BLaER1 (cell line): ENCODE measurements around the gene ANKS1B.

ENCODE experiments used
- H3K27ac ChIP-seq: shearing (Covaris generic); formaldehyde crosslinking; 2 replicates; pipeline ENCODE4 v1.8.1; 2022
- H3K27me3 ChIP-seq: shearing (Covaris generic); formaldehyde crosslinking; 2 replicates; pipeline ENCODE4 v1.8.1; 2022
- H3K36me3 ChIP-seq: shearing (Covaris generic); formaldehyde crosslinking; 2 replicates; pipeline ENCODE4 v1.8.1; 2022
- H3K4me1 ChIP-seq: shearing (Covaris generic); formaldehyde crosslinking; 2 replicates; pipeline ENCODE4 v1.8.1; 2022
- H3K4me2 ChIP-seq: shearing (Covaris generic); formaldehyde crosslinking; 2 replicates; pipeline ENCODE4 v1.8.1; 2022
- H3K4me3 ChIP-seq: shearing (Covaris generic); formaldehyde crosslinking; 2 replicates; pipeline ENCODE4 v1.8.1; 2022
- H3K9ac ChIP-seq: shearing (Covaris generic); formaldehyde crosslinking; 2 replicates; pipeline ENCODE4 v1.8.1; 2022
- H3K9me3 ChIP-seq: shearing (Covaris generic); formaldehyde crosslinking; 2 replicates; pipeline ENCODE4 v1.8.1; 2022
- H4K20me1 ChIP-seq: shearing (Covaris generic); formaldehyde crosslinking; 2 replicates; pipeline ENCODE4 v1.8.1; 2022
- Cebpa-rat ChIP-seq: shearing (Covaris generic); IDR thresholded peaks from 2 replicates; pipeline ENCODE4 v1.8.1; 2022

ANKS1B gene

GRCh38 chr12:99713946-99714520, 270.7 kb downstream of the ANKS1B start:
- Histone ChIP-seq H3K4me2 (no peak overlapping the region), H3K27ac (no peak overlapping the region), H3K36me3 (peaks cover 66% of the 10 kb centered on the region), H3K9me3 (no peaks in the 10 kb centered on the region; the same call in 1 of the 2 replicates), H3K4me3 (no peak overlapping the region), H3K27me3 (no peaks in the 10 kb centered on the region), H3K4me1 (no peaks in the 10 kb centered on the region), H3K9ac (no peak overlapping the region), H4K20me1 (no peaks in the 10 kb centered on the region; the same call in 1 of the 2 replicates)
- TF ChIP-seq Cebpa-rat = no peak

DNA sequence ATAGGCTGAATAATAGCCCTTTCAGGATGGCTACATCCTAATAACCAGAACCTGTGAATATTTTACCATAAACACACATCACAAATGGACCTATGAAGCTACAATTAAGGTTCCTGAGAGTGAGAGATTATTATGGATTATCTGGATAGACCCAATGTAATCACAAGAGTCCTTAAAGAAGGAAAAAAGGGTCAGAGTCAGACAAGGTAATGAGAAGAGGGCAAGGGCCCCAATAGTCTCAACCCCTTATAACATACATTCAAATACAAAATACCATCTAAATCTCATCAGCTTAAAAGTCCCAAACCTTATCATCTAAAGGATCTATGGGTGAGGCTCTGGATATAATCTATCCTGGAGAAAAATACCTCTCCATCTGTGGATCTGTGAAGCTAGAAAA, 272.5 kb downstream of the ANKS1B start:
- Histone ChIP-seq H3K36me3 (peaks cover 82% of the 10 kb centered on the region), H3K4me2 (no peak overlapping the region), H3K27me3 (no peaks in the 10 kb centered on the region), H3K4me3 (no peak overlapping the region), H3K4me1 (no peaks in the 10 kb centered on the region), H3K9ac (no peak overlapping the region), H4K20me1 (no peaks in the 10 kb centered on the region; the same call in 1 of the 2 replicates), H3K9me3 (no peaks in the 10 kb centered on the region; the same call in 1 of the 2 replicates), H3K27ac (no peak overlapping the region)
- no peak for TF ChIP-seq Cebpa-rat

DNA sequence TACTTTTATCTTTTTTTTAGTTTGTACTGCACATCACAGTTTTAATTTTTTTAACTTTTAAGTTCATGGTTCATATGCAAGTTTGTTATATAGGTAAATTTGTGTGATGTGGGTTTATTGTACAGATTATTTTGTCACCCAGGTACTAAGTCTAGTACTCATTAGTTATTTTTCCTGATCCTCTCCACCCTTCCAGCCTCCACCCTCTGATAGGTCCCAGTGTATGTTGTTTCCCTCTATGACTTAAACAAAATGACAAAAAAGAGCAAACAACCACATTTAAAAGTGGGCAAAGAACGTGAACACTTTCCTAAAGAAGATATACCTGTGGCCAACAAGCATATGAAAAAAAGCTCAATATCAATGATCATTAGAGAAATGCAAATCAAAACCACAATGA, 273.5 kb downstream of the ANKS1B start:
- H3K36me3 ChIP-seq = peaks cover 92% of the 10 kb centered on the region
- no peaks in the 10 kb centered on the region; the same call in 1 of the 2 replicates for H4K20me1 ChIP-seq
- no peak overlapping the region for H3K9ac ChIP-seq
- no peaks in the 10 kb centered on the region; the same call in 1 of the 2 replicates for H3K9me3 ChIP-seq
- no peak overlapping the region for H3K27ac ChIP-seq
- no peak overlapping the region for H3K4me3 ChIP-seq
- H3K27me3 ChIP-seq = no peaks in the 10 kb centered on the region
- H3K4me1 ChIP-seq = no peaks in the 10 kb centered on the region
- no peak for TF ChIP-seq Cebpa-rat
- no peak overlapping the region for H3K4me2 ChIP-seq

- Histone ChIP-seq H3K4me1 (no peaks in the 10 kb centered on the region), H3K27ac (no peak overlapping the region), H4K20me1 (no peaks in the 10 kb centered on the region; the same call in 1 of the 2 replicates), H3K9me3 (no peaks in the 10 kb centered on the region; the same call in 1 of the 2 replicates), H3K4me3 (no peak overlapping the region), H3K36me3 (peaks cover 87% of the 10 kb centered on the region), H3K4me2 (no peak overlapping the region), H3K27me3 (no peaks in the 10 kb centered on the region), H3K9ac (no peak overlapping the region)
- TF ChIP-seq Cebpa-rat = no peak
Measured at GRCh38 chr12:99709619-99710018, 275.1 kb downstream of the ANKS1B start.

GRCh38 chr12:99709116-99709515, 275.6 kb downstream of the ANKS1B start:
- Histone ChIP-seq H3K4me2 (no peak overlapping the region), H3K27me3 (no peaks in the 10 kb centered on the region), H3K4me1 (no peaks in the 10 kb centered on the region), H3K36me3 (peaks cover 86% of the 10 kb centered on the region), H3K27ac (no peak overlapping the region), H3K9me3 (no peaks in the 10 kb centered on the region; the same call in 1 of the 2 replicates), H3K9ac (no peak overlapping the region), H3K4me3 (no peak overlapping the region), H4K20me1 (no peaks in the 10 kb centered on the region; the same call in 1 of the 2 replicates)
- no peak for TF ChIP-seq Cebpa-rat

DNA sequence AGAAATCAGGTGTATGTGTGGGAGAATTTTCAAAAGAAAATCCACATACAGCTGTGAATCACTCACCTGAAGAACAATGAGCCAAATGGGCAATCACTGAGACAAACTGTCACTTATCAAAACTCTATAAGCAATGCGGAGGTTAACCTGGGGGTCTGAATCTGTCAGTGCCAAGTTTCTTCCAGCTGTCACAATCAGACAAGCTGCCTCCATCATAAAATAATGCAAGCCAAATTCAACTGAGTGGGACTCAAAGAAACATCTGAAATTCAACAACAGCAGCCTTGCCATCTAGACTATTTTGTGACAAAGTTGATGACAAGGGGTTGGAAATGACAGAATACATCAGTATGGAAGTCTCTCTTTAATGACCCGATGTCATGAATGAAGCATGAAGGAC, 276.9 kb downstream of the ANKS1B start:
- Histone ChIP-seq H3K27me3 (no peaks in the 10 kb centered on the region), H3K4me1 (no peaks in the 10 kb centered on the region), H4K20me1 (no peaks in the 10 kb centered on the region; the same call in 1 of the 2 replicates), H3K4me3 (no peak overlapping the region), H3K4me2 (no peak overlapping the region), H3K36me3 (peaks cover 86% of the 10 kb centered on the region), H3K9me3 (no peaks in the 10 kb centered on the region; the same call in 1 of the 2 replicates), H3K27ac (no peak overlapping the region), H3K9ac (no peak overlapping the region)
- no peak for TF ChIP-seq Cebpa-rat

DNA sequence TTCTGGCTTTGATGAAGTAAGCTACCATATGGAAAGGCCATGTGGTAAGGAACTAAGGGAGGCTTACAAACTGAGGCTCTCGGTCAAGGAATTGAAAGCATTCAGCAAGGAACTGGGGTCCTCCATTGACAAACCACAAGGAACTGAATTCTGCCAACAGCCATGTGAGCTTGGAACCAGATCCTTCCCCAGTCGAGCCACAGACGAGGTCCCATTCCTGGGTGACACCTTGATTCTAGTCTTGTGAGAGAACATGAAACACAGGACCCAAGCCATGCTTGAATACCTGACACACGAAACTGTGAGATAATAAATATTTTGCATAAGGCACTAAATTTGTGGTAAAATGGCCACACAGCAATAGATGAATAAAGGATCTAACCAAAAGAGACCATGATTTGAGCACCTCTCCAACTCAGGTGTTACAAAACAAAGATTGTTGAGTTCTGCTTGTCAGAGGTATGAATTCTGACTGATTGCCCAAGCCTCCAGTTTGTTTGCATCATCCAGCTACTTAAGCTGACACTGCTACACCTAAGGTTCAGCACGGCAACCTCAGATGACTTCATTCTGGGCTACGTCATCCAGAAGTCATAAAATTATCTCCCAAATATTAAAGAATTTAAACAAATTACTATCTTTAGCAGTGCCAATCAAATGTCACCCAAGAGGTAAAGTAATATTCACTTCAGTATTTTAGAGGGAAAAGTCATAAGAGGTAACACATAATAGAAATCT, 277.8 kb downstream of the ANKS1B start:
- no peak overlapping the region for H3K9ac ChIP-seq
- H3K4me3 ChIP-seq = no peak overlapping the region
- H3K9me3 ChIP-seq = no peaks in the 10 kb centered on the region
- H3K36me3 ChIP-seq = peaks cover 85% of the 10 kb centered on the region
- TF ChIP-seq Cebpa-rat = no peak
- H4K20me1 ChIP-seq = no peaks in the 10 kb centered on the region; the same call in 1 of the 2 replicates
- no peaks in the 10 kb centered on the region for H3K4me1 ChIP-seq
- H3K27me3 ChIP-seq = no peaks in the 10 kb centered on the region
- H3K27ac ChIP-seq = no peak overlapping the region
- no peak overlapping the region for H3K4me2 ChIP-seq

DNA sequence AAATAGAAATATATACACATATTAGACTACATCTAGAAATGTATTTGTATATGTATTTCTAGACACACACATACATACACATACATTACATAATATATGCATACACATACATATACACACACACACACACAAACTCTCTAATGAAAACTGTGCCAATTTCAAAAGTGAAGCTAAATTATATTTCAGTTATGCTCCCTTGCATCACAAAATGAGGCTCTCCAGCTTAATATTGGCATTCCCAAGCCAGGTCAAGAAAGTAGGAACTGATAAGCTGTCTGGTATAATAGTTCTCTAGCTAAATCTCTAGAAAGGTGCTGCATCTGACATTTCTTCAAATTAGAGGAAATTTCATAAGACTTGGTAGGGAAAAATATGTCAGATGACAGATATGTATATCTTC, 280.3 kb downstream of the ANKS1B start:
- Histone ChIP-seq H3K9ac (no peak overlapping the region), H3K4me1 (no peaks in the 10 kb centered on the region), H3K9me3 (no peaks in the 10 kb centered on the region), H4K20me1 (no peaks in the 10 kb centered on the region; the same call in 1 of the 2 replicates), H3K4me2 (no peak overlapping the region), H3K36me3 (peaks cover 84% of the 10 kb centered on the region), H3K27me3 (no peaks in the 10 kb centered on the region), H3K27ac (no peak overlapping the region), H3K4me3 (no peak overlapping the region)
- no peak for TF ChIP-seq Cebpa-rat

DNA sequence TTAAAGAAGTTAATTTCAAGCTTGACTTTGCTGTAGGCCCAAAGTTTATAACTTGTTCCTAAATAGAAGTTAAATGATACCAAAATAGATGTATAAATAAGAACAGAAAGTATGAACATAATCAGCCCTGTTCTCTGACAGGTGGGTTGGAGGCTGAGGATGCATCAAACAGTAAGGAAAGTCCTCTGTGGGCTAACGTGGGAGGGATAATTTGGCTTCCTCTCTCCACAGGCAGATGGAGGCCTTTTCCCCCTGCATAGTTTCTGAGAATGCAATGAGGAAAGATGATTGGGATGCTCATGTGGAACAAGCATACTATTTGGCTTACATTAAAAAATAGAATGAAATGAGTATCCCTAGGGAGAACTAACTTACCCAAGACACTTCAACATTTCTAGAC, 280.7 kb downstream of the ANKS1B start:
- Histone ChIP-seq H3K27me3 (no peaks in the 10 kb centered on the region), H3K4me1 (no peaks in the 10 kb centered on the region), H3K4me3 (no peak overlapping the region), H3K9ac (no peak overlapping the region), H3K9me3 (no peaks in the 10 kb centered on the region; the same call in 1 of the 2 replicates), H3K36me3 (peaks cover 84% of the 10 kb centered on the region), H3K4me2 (no peak overlapping the region), H3K27ac (no peak overlapping the region), H4K20me1 (no peaks in the 10 kb centered on the region; the same call in 1 of the 2 replicates)
- TF ChIP-seq Cebpa-rat = no peak

GRCh38 chr12:99700032-99700431, 284.7 kb downstream of the ANKS1B start:
- peaks cover 11% of the 10 kb centered on the region for H3K4me1 ChIP-seq
- no peaks in the 10 kb centered on the region for H3K27me3 ChIP-seq
- no peak for TF ChIP-seq Cebpa-rat
- H3K4me2 ChIP-seq = no peak overlapping the region
- H3K9me3 ChIP-seq = peaks cover 16% of the 10 kb centered on the region
- no peak overlapping the region for H3K9ac ChIP-seq
- H3K4me3 ChIP-seq = no peak overlapping the region
- peaks cover 71% of the 10 kb centered on the region for H3K36me3 ChIP-seq
- H3K27ac ChIP-seq = no peak overlapping the region
- no peaks in the 10 kb centered on the region; the same call in 1 of the 2 replicates for H4K20me1 ChIP-seq
